HepG2 (cell line): ENCODE results near the gene C10orf53.

Experiments used
- CTCF ChIP-seq: sonication (generic); formaldehyde crosslinking; IDR thresholded peaks from 2 replicates; pipeline ENCODE4 v1.5.0; 2020; ENCODE audit warnings: mild to moderate bottlenecking, missing genetic modification reagents, moderate library complexity
- ETV5 ChIP-seq: IDR thresholded peaks from 2 replicates; pipeline ENCODE4 v1.6.1; 2018; ENCODE audit warnings: missing biosample characterization, missing genetic modification reagents, inconsistent platforms, borderline replicate concordance
- EZH2 ChIP-seq: conservative IDR thresholded peaks from 2 replicates; pipeline ENCODE4 v1.6.1; 2012; ENCODE audit warnings: mild to moderate bottlenecking, low read depth, low read length, moderate library complexity
- HDAC6 ChIP-seq: fragments of 200-600 bp; sonication (generic); IDR thresholded peaks from 2 replicates; pipeline ENCODE4 v1.7.0; 2017; ENCODE audit warnings: mild to moderate bottlenecking, antibody characterized with exemption, low read length, low read depth
- IRF2 ChIP-seq: IDR thresholded peaks from 2 replicates; pipeline ENCODE4 v1.6.1; 2018; ENCODE audit warnings: missing genetic modification reagents, missing compliant biosample characterization
- KLF16 ChIP-seq, 2 experiments: sonication (generic) in 1 of 2; formaldehyde crosslinking in 1 of 2; IDR thresholded peaks; 2 replicates each; pipeline versions ENCODE4 v1.6.1 to v1.8.0; 2016 to 2023; ENCODE audit warnings: missing genetic modification reagents in 2 of 2, missing compliant biosample characterization in 1 of 2
- POLR2A ChIP-seq, 2 experiments: IDR thresholded peaks; 2 replicates each; pipeline ENCODE4 v1.6.1; 2011; ENCODE audit warnings: low read depth in 2 of 2, low read length in 2 of 2, mild to moderate bottlenecking in 1 of 2, moderate library complexity in 1 of 2; ENCODE audit not compliant: insufficient read depth in 1 of 2
- RBFOX2 ChIP-seq: fragments of 200-400 bp; formaldehyde crosslinking; IDR thresholded peaks from 2 replicates; pipeline ENCODE4 v1.6.1; 2017; ENCODE audit warnings: low read depth, mild to moderate bottlenecking, low read length
- SMC3 ChIP-seq: IDR thresholded peaks from 2 replicates; pipeline ENCODE4 v1.6.1; 2011; ENCODE audit warnings: low read length, improper control_type of control experiment
- SNAPC5 ChIP-seq: sonication (generic); formaldehyde crosslinking; IDR thresholded peaks from 2 replicates; pipeline ENCODE4 v1.8.1; 2023; ENCODE audit warnings: mild to moderate bottlenecking, missing genetic modification reagents, borderline replicate concordance
- TP53 ChIP-seq: sonication (generic); formaldehyde crosslinking; conservative IDR thresholded peaks from 2 replicates; pipeline ENCODE4 v1.4.0; 2020; ENCODE audit warnings: missing genetic modification reagents
- UBTF ChIP-seq: sonication (generic); formaldehyde crosslinking; IDR thresholded peaks from 2 replicates; pipeline ENCODE4 v1.4.0; 2020; ENCODE audit warnings: mild to moderate bottlenecking, missing genetic modification reagents
- ZBTB1 ChIP-seq: sonication (generic); formaldehyde crosslinking; IDR thresholded peaks from 2 replicates; pipeline ENCODE4 v1.4.0; 2020; ENCODE audit warnings: missing genetic modification reagents, borderline replicate concordance
- ZNF574 ChIP-seq: sonication (generic); formaldehyde crosslinking; IDR thresholded peaks from 2 replicates; pipeline ENCODE4 v1.4.0; 2020; ENCODE audit warnings: missing genetic modification reagents

- no peak for TF ChIP-seq TP53 (CRISPR knock-in tag)
- no peak for TF ChIP-seq HDAC6
- TF ChIP-seq UBTF (CRISPR knock-in tag): no peak
- TF ChIP-seq SNAPC5 (CRISPR knock-in tag): no peak
- TF ChIP-seq ETV5 (CRISPR knock-in tag): no peak
- no peak for TF ChIP-seq CTCF
- TF ChIP-seq POLR2A (IDR thresholded peaks at IDR 0.05; ENCODE audit: insufficient read depth in 1 of 2, low read depth in 2 of 2, low read length in 2 of 2): no peak
- no peak for TF ChIP-seq IRF2
- TF ChIP-seq ZBTB1 (CRISPR knock-in tag): no peak
- no peak for TF ChIP-seq ZNF574 (CRISPR knock-in tag)
- no peak for TF ChIP-seq RBFOX2
- no peak for TF ChIP-seq SMC3
- TF ChIP-seq EZH2: no peak
- TF ChIP-seq KLF16 (CRISPR knock-in tag; IDR thresholded peaks at IDR 0.05): no peak
These were observed 17.2 kb upstream of the C10orf53 start for GRCh38 chr10:49662169-49662830.
